Measurements from ENCODE around the gene PTPRT.

DNA sequence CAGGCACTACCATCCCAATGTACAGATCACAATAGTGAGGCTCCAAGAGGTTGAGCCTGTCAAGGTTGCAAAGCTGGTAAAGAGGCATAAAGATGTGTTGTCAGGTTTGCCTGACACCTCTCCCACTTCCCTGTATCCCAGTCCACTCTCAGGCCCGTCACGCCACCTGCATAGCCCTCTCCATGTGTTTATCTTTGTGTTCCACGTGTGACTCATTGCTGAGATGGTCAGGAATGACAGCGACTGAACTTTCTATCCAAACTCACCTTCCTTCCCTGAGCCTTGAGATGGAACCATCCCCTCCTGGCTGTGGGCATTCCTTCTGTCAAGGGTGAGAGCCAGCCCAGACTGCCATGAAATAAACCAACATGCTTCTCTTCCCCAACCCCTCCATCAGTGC lies 578.3 kb downstream of the PTPRT start:
- TF ChIP-seq, protein P1, sequence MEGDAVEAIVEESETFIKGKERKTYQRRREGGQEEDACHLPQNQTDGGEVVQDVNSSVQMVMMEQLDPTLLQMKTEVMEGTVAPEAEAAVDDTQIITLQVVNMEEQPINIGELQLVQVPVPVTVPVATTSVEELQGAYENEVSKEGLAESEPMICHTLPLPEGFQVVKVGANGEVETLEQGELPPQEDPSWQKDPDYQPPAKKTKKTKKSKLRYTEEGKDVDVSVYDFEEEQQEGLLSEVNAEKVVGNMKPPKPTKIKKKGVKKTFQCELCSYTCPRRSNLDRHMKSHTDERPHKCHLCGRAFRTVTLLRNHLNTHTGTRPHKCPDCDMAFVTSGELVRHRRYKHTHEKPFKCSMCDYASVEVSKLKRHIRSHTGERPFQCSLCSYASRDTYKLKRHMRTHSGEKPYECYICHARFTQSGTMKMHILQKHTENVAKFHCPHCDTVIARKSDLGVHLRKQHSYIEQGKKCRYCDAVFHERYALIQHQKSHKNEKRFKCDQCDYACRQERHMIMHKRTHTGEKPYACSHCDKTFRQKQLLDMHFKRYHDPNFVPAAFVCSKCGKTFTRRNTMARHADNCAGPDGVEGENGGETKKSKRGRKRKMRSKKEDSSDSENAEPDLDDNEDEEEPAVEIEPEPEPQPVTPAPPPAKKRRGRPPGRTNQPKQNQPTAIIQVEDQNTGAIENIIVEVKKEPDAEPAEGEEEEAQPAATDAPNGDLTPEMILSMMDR (IDR thresholded peaks at IDR 0.05), result no peak
- TF ChIP-seq POLR2AphosphoS5 (IDR thresholded peaks at IDR 0.05), result no peak
- no peak for TF ChIP-seq POLR2A (IDR thresholded peaks at IDR 0.05)
- no peak for TF ChIP-seq EP300 (IDR thresholded peaks at IDR 0.05; ENCODE audit: low read depth)

Measured in transverse colon (tissue), 4 donors.